Cardiac muscle cell (in vitro differentiated cells and primary cell): ENCODE results near the gene PCYT1A. TPM values are rescaled to one million over a fixed set of nuclear protein-coding genes. Genes with fewer than 3 reads are reported as not detected.
A peak's percentile ranks its signal among the peaks of the same experiment; 100 is the strongest.

ENCODE experiments used
- DNase-seq, 2 donors: peaks; one replicate each; pipeline versions ENCODE4 v3.0.0 to v3.0.0-alpha.2; 2010 to 2017; ENCODE audit warnings: low read depth in 1 of 2, low spot score in 1 of 2
- H3K27ac ChIP-seq: fragments of 200-600 bp; sonication (generic); 2 replicates; pipeline ENCODE4 v1.5.1; 2016
- H3K27me3 ChIP-seq: fragments of 200-600 bp; sonication (generic); 2 replicates; pipeline ENCODE4 v1.6.0; 2016; ENCODE audit warnings: control low read depth
- H3K36me3 ChIP-seq: fragments of 200-600 bp; sonication (generic); 2 replicates; pipeline ENCODE4 v1.5.1; 2016; ENCODE audit warnings: control low read depth
- H3K4me1 ChIP-seq: fragments of 200-600 bp; sonication (generic); 2 replicates; pipeline ENCODE4 v1.8.1; 2017; ENCODE audit warnings: low read depth, mild to moderate bottlenecking, mixed run types
- H3K4me3 ChIP-seq: fragments of 200-600 bp; sonication (generic); 2 replicates; pipeline ENCODE4 v1.5.1; 2016; ENCODE audit warnings: mild to moderate bottlenecking
- H3K9me3 ChIP-seq: fragments of 200-600 bp; sonication (generic); 2 replicates; pipeline ENCODE4 v1.5.1; 2017; ENCODE audit warnings: low read depth, mild to moderate bottlenecking, control low read depth
- CTCF ChIP-seq: IDR thresholded peaks from 2 replicates; pipeline ENCODE4 v1.5.1; 2012; ENCODE audit warnings: low read depth, mild to moderate bottlenecking, low read length
- polyA plus RNA-seq: library from polyadenylated mRNA; unstranded; fragments of >200 nt; fragmentation: Nextera tagmentation; extraction: Ambion mirVana; gene quantifications from 2 replicates; pipeline ENCODE4 v1.2.1, GENCODE V29; 2016
- total RNA-seq: library from RNA; depleted of rRNA; stranded (reverse); fragments of >200 nt; gene quantifications from 2 replicates; pipeline ENCODE4 v1.2.3, GENCODE V29; 2016

PCYT1A gene
- total and polyA plus RNA-seq, 2 experiments from 2014 or later, result 23.6 to 66.5 TPM

GRCh38 chr3:196298521-196298920 lies 11.0 kb upstream of the PCYT1A start:
- H3K27ac ChIP-seq, result no peak overlapping the region
- peaks cover 24% of the 10 kb centered on the region for H3K36me3 ChIP-seq
- no peaks in the 10 kb centered on the region for H3K4me1 ChIP-seq
- no peaks in the 10 kb centered on the region for H3K9me3 ChIP-seq
- H3K27me3 ChIP-seq, result no peaks in the 10 kb centered on the region
- TF ChIP-seq CTCF, result no peak
- no peak overlapping the region for H3K4me3 ChIP-seq
- DNase-seq, result no peak

- Histone ChIP-seq H3K9me3 (no peaks in the 10 kb centered on the region), H3K4me1 (no peaks in the 10 kb centered on the region), H3K36me3 (peaks cover 13% of the 10 kb centered on the region), H3K4me3 (no peak overlapping the region), H3K27ac (no peak overlapping the region), H3K27me3 (no peaks in the 10 kb centered on the region)
- no peak for TF ChIP-seq CTCF
- no peak for DNase-seq
These were observed 4.9 kb upstream of the PCYT1A start for GRCh38 chr3:196292286-196292923.

DNA sequence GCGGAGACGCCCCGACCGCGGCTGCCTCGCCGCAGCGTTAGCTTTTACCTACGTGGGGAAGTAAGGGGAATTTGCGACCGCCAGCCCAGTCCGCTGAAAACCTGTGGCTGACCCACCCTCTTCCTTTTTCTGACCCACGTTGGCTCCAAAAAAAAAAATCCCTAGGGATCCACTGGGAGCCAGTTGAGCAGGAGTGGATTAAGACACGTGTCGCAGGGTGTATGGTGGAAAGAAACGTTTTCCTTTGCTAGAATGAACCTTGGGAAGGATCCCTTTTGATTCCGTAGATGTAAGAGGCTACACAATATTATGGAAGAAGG lies 575 bp upstream of the PCYT1A start:
- H3K4me3 ChIP-seq, result peak overlapping the region; percentile 78
- H3K9me3 ChIP-seq, result no peaks in the 10 kb centered on the region
- H3K27ac ChIP-seq, result peak overlapping the region; percentile 93
- no peaks in the 10 kb centered on the region for H3K27me3 ChIP-seq
- TF ChIP-seq CTCF, result no peak
- peak in 1 of 2 donors; percentile 68 for DNase-seq
- H3K4me1 ChIP-seq, result peaks cover 35% of the 10 kb centered on the region
- H3K36me3 ChIP-seq, result no peaks in the 10 kb centered on the region

- H3K4me1 ChIP-seq, result peaks cover 39% of the 10 kb centered on the region
- no peak for TF ChIP-seq CTCF
- H3K27ac ChIP-seq, result peak overlapping the region; percentile 93
- DNase-seq, result peak in 1 of 2 donors; percentile 29
- H3K27me3 ChIP-seq, result no peaks in the 10 kb centered on the region
- H3K4me3 ChIP-seq, result peak overlapping the region; percentile 78
- H3K36me3 ChIP-seq, result no peaks in the 10 kb centered on the region
- no peaks in the 10 kb centered on the region for H3K9me3 ChIP-seq
These were observed 461 bp downstream of the PCYT1A start for GRCh38 chr3:196287090-196287439.

DNA sequence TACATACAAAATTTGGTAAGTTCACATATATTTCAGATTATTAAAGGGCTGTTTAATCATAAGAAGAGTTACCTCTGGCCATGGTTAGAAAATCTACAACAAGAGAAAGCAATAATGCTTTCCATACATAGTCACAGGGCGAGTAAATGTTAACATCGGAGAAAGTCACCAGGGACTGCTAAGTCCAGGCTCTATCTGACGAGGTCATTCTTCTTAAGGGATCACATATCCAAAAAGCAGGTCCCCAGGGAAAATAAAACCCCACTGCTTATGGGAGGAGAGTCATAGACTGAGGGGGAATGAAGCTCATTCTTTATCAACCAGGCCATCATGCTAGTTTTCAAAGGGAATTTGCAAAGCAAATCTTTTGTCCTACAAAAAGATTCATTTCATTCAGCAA lies 3.1 kb downstream of the PCYT1A start:
- peak in 1 of 2 donors; percentile 11 for DNase-seq
- H3K4me1 ChIP-seq, result peaks cover 58% of the 10 kb centered on the region
- no peaks in the 10 kb centered on the region for H3K9me3 ChIP-seq
- no peak for TF ChIP-seq CTCF
- H3K27ac ChIP-seq, result peak overlapping the region; percentile 84
- H3K36me3 ChIP-seq, result no peaks in the 10 kb centered on the region
- H3K4me3 ChIP-seq, result no peak overlapping the region
- H3K27me3 ChIP-seq, result no peaks in the 10 kb centered on the region
